Measurements from ENCODE around the gene NUP210L. TPM values are rescaled to one million over a fixed set of nuclear protein-coding genes. Genes with fewer than 3 reads are reported as not detected.
"Not testable (repeated sequence)": the region's sequence is repeated elsewhere in the genome, so short reads cannot be mapped to it uniquely, and the experiment has no call there.

NUP210L gene
- total RNA-seq, 2 donors from 2014 or later = 0.05 to 0.14 TPM

DNA sequence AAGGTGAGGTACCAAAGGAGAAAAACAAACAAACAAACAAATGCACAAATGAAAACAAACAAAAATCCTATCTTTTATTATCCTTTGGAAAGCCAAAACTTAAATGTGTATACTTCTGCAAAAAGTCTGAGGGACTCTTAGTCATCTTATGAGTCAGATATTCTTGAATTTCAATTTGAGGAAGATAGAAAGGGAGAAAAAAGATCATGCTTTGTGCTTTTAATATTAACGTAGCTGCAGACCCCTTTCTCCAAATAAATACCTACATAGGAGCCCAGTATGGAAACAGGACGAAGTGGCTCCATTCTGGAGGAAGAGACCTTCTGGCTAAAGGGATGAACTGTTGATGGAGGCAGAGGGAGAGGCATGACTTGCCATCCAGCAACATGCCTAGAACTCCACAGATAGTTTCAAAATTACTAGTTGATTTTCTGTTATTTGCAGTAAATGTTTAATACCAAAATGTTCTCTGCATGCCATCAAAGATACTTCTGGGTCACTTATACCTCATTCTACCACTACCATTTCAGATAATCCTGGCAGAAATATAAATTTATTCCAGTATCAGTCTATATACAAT is 25.4 kb downstream of the NUP210L start:
- intact Hi-C loops (cut with DNase I) = no loop called here

DNA sequence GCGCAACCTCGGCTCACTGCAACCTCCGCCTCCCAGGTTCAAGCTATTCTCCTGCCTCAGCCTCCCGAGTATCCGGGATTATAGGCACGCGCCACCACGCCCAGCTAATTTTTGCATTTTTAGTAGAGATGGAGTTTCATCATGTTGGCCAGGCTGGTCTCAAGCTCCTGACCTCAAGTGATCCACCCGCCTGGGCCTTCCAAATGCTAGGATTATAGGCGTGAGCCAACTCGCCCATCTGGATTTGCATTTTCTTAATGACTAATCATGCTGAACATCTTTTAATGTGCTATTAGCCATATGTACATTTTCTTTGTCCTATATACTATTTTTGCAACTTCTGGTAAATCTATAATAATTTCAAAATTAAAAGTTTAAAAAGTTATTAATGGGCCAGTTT is 31.7 kb downstream of the NUP210L start:
- intact Hi-C loops (cut with DNase I); DNase-seq (ENCODE audit: low spot score): not testable (repeated sequence)

More for the DNA sequence above, 25.4 kb downstream of the NUP210L start:
- DNase-seq (ENCODE audit: low spot score) = no peak

DNA sequence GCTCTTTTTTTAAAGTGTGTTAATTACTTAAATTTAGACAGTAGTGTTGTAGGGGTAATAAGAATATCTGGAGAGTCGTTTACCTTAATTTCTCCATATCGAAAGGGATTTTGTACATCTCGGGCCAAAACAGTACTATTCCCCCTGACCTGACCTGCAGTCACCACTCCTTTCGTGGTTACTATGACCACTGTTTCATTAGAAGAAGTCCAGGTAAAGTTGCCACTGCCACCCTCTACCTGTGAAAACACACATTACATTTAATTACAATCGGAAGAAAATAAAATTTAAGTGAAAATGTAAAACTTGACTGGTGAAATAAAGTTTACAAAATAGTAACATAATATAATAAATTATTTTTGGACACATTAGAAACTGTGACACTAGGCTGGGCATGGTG is 37.2 kb downstream of the NUP210L start:
- intact Hi-C loops (cut with DNase I) = no loop called here
- DNase-seq (ENCODE audit: low spot score) = no peak

DNA sequence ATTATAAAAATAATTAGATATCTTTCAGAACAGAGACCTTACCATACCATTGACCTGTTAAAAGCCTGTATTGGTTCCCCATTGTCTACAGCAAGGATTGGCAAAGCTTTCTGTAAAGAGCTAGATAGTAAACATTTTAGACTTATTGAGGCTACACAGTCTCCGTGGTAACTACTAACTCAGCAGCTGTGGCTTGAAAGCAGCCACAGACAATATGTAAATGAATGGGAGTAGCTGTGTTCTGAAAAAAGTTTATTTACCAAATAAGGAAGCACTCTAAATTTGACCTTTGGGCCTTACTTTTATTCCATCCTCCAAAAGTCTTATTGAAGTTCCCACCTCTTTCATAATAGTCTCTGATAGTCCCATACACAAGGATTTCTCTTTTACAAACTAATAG is 39.7 kb downstream of the NUP210L start:
- no peak for DNase-seq (ENCODE audit: low spot score)
- intact Hi-C loops (cut with DNase I) = no loop called here

DNA sequence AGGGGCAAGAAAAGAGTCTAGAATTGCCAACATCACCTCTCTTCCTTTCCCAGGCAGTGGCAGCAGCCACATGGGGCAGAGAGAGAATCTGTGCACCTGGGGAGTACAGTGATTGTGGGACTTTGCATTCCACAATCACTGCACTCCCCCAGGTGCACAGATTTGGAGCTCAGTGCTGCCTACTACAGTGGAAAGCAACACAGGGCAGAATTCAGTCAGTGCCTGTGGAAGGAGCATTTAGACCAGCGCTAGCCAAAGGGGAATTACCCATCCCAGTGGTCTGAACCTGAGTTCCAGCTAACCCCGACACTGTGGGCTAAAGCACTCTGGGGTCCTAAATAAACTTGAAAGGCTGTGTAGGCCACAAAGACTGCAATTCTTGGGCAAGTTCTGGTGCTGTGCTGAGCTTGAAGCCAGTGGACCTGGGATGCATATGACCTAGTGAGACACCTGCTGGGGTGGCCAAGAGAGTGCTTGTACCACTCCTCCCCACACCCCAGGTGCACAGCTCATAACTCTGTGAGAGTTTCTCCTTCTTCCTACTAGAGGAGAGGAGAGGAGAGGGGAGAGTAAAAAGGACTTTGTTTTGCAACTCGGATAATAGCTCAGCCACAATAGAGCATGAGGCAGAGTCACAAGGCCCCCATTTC is 50.3 kb downstream of the NUP210L start:
- no peak for DNase-seq (ENCODE audit: low spot score)
- intact Hi-C loops (cut with DNase I) = no loop called here

DNA sequence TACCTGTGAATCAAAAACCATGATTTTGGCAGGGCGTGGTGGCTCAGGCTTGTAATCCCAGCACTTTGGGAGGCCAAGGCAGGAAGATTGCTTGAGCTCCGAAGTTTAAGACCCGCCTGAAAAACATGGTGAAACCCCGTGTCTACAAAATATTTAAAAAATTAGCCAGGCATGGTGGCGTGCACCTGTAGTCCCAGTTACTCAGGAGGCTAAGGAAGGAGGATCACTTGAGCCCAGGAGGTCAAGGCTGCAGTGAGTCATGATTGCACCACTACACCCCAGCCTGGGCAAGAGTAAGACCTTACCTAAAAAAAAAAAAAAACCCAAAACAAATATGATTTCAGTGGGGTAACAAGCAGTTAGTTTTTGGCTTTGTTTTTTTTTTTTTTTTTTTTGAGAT is 54.7 kb downstream of the NUP210L start:
- DNase-seq (ENCODE audit: low spot score); intact Hi-C loops (cut with DNase I): not testable (repeated sequence)

DNA sequence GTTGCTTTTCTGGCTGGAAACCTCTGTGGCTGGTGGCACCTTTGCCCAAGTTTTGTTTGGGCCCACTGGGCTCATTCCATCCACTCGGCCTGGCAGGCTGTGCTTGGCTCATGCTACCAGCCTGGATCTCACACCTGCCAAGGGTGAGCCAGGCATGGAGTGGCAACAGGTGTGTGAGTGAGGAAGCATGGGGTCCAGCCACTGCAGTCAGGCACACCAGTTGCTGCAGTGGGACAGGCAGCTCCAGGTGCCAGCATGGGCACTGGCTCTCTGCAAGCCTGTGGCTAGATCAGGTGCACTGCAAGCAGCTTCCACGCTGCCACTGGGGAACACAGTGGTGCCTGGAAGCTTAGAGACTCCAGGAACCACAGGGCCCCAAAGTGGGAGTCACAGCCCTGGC is 57.0 kb downstream of the NUP210L start:
- no peak for DNase-seq (ENCODE audit: low spot score)
- intact Hi-C loops (cut with DNase I) = no loop called here

DNA sequence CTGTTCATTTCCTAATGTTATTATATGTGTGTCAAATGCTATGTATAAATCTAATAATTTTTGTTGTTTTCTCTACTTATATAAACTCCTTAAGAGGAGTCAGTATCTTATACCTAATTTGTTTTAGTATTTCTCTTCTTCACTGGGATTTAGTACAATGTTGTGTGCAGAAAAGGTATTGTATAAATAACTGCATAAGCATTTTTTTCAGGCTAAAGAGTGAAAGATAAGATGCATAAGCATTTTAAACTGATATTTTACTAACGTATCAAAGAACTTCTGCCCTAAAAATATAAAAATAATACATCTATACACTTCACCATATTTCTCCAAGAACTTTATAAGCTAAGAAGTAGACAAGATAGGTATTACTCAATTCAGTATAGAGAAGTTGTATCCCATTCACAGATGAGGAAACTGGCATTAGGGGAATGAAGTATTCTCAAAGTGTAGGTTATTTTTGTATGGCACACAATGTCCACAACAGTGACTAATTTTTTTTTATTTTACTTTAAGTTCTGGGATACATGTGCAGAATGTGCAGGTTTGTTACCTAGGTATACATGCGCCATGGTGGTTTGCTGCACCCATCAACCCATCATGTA is 59.3 kb downstream of the NUP210L start:
- intact Hi-C loops (cut with DNase I) = no loop called here
- no peak for DNase-seq (ENCODE audit: low spot score)

DNA sequence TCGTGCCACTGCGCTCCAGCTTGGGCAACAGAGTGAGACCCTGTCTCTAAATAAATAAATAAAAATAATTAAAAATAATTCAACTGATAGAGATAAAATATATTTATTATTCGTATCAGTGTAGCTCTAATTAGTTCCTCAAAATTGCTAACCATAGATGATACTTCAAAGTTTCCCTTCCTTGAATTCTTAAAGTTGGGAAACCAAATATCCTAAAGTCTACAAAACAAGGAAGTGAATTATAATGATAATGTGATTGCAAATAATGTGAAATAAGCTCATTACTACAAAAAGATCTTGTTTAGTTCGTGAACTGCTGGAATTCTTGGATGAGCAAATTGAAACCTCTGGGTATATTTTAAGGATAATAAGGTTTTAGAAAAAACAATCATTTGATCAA is 60.5 kb downstream of the NUP210L start:
- DNase-seq (ENCODE audit: low spot score) = no peak
- intact Hi-C loops (cut with DNase I) = no loop called here

DNA sequence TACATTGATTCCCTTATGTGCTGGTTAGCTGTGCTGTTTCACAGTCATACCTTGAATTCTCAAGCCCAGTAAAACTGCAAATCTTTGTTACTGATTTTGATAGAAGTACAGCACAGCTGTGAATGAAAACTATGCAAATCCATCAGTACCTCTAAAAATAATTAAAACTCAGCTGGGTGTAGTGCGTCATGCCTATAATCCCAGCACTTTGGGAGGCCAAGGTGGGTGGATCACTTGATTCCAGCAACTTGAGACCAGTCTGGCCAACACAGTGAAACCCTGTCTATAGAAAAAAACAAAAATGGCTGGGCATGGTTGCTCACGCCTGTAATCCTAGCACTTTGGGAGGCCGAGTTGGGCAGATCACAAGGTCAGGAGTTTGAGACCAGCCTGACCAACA is 61.2 kb downstream of the NUP210L start:
- DNase-seq (ENCODE audit: low spot score) = no peak
- intact Hi-C loops (cut with DNase I) = no loop called here

DNA sequence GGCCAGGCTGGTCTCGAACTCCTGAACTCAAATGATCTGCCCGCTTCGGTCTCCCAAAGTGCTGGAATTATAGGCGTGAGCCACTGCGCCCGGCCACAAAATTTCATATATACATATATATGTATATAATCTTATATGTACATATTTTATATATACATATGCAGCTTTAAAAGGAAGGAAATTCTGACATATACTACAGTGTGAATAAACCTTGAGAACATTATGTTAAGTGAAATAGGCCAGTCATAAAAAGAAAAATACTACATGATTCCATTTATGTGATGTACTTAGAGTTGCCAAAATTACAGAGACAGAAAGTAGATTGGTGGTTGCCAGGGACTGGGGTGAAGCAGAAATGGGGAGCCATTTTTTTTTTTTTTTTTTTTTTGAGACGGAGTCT is 63.2 kb downstream of the NUP210L start:
- intact Hi-C loops (cut with DNase I) = no loop called here

DNA sequence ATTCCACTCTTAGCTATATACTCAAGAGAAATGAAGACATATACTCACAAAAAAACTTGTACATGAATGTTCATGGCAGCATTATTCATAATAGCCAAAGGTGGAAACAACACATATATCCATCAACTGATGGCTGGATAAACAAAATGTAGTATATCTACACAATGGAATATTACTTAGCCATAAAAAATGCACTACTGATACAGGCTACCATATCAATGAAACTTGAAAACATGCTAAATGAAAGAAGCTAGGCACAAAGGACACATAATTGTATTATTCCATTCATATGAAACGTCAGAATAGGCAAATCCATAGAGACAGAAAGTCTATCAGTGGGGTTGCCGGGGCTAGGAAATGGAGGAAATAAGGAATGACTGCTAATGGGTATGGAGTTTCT is 67.3 kb downstream of the NUP210L start:
- no peak for DNase-seq (ENCODE audit: low spot score)
- intact Hi-C loops (cut with DNase I) = loop anchor here in 1 of 2 donors (5.0 kb wide), 1 partner anchor 1010 kb away; no protein-coding TSS in a partner anchor

More for the DNA sequence above, 63.2 kb downstream of the NUP210L start:
- no peak for DNase-seq (ENCODE audit: low spot score)

DNA sequence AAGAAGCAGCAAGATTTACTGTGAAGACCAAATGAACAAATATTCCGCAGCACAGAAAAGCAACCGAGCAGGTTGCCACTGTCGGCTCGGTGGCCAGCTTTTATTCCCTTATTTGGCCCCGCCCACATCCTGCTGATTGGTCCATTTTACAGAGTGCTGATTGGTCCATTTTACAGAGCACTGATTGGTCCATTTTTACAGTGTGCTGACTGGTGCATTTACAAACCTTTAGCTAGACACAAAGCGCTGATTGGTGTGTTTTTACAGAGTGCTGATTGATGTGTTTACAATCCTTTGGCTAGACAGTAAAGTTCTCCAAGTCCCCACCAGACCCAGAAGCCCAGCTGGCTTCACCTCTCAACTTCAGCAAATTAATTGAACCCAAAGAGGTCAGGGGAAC is 71.8 kb downstream of the NUP210L start:
- intact Hi-C loops (cut with DNase I); DNase-seq (ENCODE audit: low spot score): not testable (repeated sequence)

DNA sequence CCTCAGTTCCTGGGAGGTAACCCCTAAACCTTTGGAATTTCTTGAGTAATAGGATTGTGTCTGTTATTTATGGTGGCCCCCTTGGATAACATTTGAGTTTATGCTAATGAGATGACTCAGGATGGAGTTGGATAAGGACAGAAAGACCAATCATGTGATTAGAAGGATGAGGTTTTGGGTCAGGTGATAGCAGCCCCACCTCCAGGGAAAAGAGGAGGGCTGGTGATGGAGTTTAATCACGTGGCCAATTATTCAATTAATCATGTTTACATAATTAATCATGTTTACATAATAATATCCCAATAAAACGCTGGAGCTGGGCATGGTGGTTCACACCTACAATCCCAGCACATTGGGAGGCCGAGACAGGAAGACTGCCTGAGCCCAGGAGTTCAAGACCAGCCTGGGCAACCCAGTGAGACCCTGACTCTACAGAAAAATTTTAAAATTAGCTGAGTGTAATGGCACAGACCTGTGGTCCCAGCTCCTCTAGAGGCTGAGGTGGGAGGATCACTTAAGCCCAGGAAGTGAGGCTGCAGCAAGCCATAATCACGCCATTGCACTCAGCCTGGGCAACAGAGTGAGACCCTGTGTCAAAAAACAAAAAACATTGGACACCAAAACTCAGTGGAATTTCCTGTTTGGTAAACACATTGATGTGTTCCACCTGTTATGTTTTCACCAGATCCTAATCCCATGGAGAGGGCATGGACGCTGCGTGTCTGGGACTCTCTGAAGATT is 73.3 kb downstream of the NUP210L start:
- DNase-seq (ENCODE audit: low spot score) = no peak
- intact Hi-C loops (cut with DNase I) = no loop called here

DNA sequence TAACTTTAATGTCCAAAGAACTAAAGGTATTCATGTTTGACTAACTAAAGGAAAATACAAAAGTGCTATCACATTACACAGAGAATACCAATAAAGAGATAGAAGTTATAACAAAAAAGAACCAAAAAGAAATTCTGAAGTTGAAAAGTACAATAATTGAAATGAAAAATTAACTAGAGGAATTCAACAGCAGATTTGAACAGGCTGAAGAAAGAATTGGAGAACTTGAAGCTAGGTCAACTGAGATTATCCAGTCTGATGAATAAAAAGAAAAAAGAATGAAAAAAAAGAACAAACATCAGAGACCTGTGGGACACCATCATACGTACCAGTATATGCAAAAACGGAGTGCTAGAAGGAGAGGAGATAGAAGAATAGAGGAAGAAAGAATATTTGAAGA is 78.5 kb downstream of the NUP210L start:
- DNase-seq (ENCODE audit: low spot score) = no peak
- intact Hi-C loops (cut with DNase I) = no loop called here

DNA sequence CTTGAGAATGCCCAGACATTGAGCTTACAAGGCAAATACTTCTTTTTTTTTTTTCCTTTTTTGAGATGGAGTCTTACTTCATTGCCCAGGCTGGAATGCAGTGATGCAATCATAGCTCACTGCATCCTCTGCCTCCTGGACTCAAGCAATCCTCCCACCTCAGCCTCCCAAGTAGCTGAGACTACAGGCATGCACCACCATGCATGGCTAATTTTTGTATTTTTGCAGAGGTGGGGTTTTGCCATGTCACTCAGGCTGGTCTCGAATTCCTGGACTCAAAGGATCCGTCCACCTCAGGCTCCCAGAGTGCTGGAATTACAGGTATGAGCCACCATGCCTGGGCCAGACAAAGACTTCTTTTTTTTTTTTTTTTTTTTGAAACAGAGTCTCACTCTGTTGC is 79.1 kb downstream of the NUP210L start:
- DNase-seq (ENCODE audit: low spot score) = no peak
- intact Hi-C loops (cut with DNase I) = no loop called here

DNA sequence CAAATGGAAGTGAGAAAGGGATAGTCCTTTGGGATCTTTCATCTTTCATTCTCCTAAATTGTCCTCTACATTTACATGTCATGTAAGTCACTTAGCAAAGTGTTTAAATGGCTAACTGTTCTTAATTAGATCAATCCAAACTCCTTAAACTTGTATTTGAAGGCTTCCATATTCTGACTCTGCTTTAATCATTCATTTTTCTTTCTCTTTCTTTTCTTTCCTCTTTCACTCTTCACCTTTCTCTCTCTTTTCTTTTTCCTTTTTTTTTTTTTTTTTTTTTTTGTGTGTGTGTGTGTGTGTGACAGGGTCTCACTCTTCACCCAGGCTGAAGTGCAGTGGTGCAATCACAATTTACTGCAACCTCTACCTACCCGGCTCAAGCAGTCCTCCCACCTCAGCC is 92.6 kb downstream of the NUP210L start:
- intact Hi-C loops (cut with DNase I) = no loop called here
- DNase-seq (ENCODE audit: low spot score) = no peak

DNA sequence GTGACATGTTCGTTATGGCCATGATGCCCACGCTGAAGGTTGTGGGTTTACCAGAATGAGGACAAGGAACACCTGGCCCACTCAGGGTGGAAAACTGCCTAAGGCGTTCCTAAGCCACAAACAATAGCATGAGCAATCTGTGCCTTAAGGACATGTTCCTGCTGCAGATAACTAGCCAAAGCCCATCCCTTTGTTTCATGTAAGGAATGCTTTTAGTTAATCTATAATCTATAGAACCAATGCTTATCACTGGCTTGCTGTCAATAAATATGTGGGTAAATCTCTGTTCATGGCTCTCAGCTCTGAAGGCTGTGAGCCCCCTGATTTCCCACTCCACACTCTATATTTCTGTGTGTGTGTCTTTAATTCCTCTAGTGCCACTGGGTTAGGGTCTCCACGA is 107.4 kb downstream of the NUP210L start:
- DNase-seq (ENCODE audit: low spot score); intact Hi-C loops (cut with DNase I): not testable (repeated sequence)

DNA sequence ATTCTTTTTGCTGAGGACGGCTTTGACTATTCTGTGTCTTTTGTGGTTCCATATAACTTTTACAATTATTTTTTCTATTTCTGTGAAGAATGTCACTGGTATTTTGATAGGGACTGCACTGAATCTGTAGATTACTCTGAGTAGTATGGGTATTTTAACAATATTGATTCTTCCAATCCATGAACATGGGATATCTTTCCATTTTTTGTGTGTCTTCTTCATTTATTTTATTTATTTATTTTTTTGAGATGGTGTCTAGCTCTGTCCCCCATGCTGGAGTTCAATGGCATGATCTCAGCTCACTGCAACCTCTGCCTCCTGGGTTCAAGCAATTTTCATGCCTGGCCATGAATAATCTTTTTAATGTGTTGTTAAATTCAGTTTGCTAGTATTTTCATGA is 121.2 kb downstream of the NUP210L start:
- DNase-seq (ENCODE audit: low spot score); intact Hi-C loops (cut with DNase I): not testable (repeated sequence)

DNA sequence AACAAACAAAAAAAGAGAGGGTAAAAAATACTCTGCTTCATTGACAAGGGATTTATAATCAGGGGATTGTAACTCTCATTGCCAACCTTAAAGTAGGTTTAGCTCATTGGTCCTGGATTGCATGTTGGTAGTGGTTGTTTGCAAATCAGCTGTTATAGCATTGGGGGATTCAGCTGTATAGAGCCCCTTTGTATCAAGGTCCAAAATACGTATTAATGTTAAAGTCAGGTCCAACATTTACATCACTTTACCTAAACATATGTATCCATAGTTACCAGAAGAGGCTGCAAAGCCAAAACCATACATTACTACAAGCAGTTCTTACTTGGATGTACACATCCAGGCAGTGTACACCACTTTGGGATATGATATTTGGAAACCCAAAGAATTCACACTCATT is 134.9 kb downstream of the NUP210L start:
- intact Hi-C loops (cut with DNase I) = no loop called here
- no peak for DNase-seq (ENCODE audit: low spot score)
